Adrenal gland (tissue), 12 donors: ENCODE data around the gene ORC5. TPM values are rescaled to one million over a fixed set of nuclear protein-coding genes. Genes with fewer than 3 reads are reported as not detected.

Experiments
- DNase-seq, 7 donors: peaks; one replicate each; pipeline ENCODE4 v3.0.0-alpha.2; 2019 to 2020
- H3K27ac ChIP-seq, 5 donors: fragments of 200-600 bp; sonication (generic) in 4 of 5; 1 replicate in 3 of 5; 2 replicates in 2 of 5; pipeline versions ENCODE4 v1.5.1 to v1.8.0; 2016 to 2020; ENCODE audit warnings: mild to moderate bottlenecking in 1 of 5
- H3K27me3 ChIP-seq: fragments of 200-600 bp; 2 replicates; pipeline ENCODE4 v1.8.0; 2021
- H3K36me3 ChIP-seq, 2 donors: fragments of 200-600 bp; replicated peaks in 1 of 2; 1 replicate in 1 of 2; 2 replicates in 1 of 2; pipeline versions ENCODE4 v1.5.1 to v1.8.0; 2018 to 2022
- H3K4me1 ChIP-seq, 2 donors: fragments of 200-600 bp; replicated peaks in 1 of 2; 1 replicate in 1 of 2; 2 replicates in 1 of 2; pipeline versions ENCODE4 v1.5.1 to v1.8.0; 2018 to 2021
- H3K4me3 ChIP-seq, 4 donors: fragments of 200-600 bp; sonication (generic) in 3 of 4; one replicate each; pipeline ENCODE4 v1.5.1; 2016 to 2018
- H3K9me3 ChIP-seq, 3 donors: fragments of 200-600 bp; sonication (generic) in 1 of 3; replicated peaks in 1 of 3; 1 replicate in 2 of 3; 2 replicates in 1 of 3; pipeline versions ENCODE4 v1.5.1 to v1.8.0; 2016 to 2021
- POLR2A ChIP-seq, 2 donors: fragments of 450-650 bp; IDR thresholded peaks; one replicate each; pipeline ENCODE4 v1.6.1; 2017; ENCODE audit warnings: antibody characterized with exemption in 2 of 2, mild to moderate bottlenecking in 2 of 2, moderate library complexity in 1 of 2
- WGBS, 4 donors: extraction: QIAGEN DNeasy Blood & Tissue Kit in 2 of 4; methylation state at CpG; one replicate each; pipeline versions ENCODE4 v1.1.5 to v1.1.7; 2013 to 2017; 5-methylcytosine and 5-hydroxymethylcytosine counted together
- intact Hi-C, 2 donors: fragments of 100-400 bp; cut with DNase I; formaldehyde crosslinking; loops; one replicate each; pipeline versions ENCODE4 v1.14.1 to v1.15.0; 2022 to 2023
- polyA plus RNA-seq, 3 donors: library from polyadenylated mRNA; stranded (reverse); fragments of 200-250 nt in 2 of 3; fragments of 350-450 nt in 1 of 3; fragmentation: Illumina TruSeq in 1 of 3; extraction: RNeasy Lipid Tissue Mini Kit (QIAGEN cat#74804) in 1 of 3; gene quantifications; one replicate each; pipeline ENCODE4 v1.2.3, GENCODE V29; 2013 to 2014
- total RNA-seq, 9 donors: library from RNA; depleted of rRNA in 4 of 9; stranded (reverse); fragments of >200 nt in 4 of 9; fragments of 120-200 nt in 1 of 9; fragmentation: NEBNext Ultra II Directional in 1 of 9; extraction: Animal tissue kit (Norgen Biotek cat#: 25700) in 1 of 9; gene quantifications; one replicate each; pipeline versions ENCODE4 v1.1.0 to v1.2.4, GENCODE V29; 2013 to 2023
- TF ChIP-seq, protein P1 (sequence below), 6 experiments: fragments of 450-650 bp in 4 of 6; fragments of 200-600 bp in 2 of 6; sonication (generic) in 1 of 6; IDR thresholded peaks; 1 replicate in 5 of 6; 2 replicates in 1 of 6; pipeline versions ENCODE4 v1.5.1 to v1.8.0; 2016 to 2021; ENCODE audit warnings: antibody characterized with exemption in 6 of 6, mild to moderate bottlenecking in 2 of 6, moderate library complexity in 1 of 6
- donor health status: healthy with polysubstance abuse.
- donor health status: Bipolar disorder and iron deficiency.
- donor health status: DM: yes; HTN: yes; CAD: no.
- donor health status: DM: no; HTN: no; CAD: no.
- donor health status: DM: no; HTN: no; CAD: no.
- donor health status: DM: yes; HTN: yes; CAD: no.

ORC5 gene
- total and polyA plus RNA-seq, 12 donors, result 4.5 to 97.7 (median 18.6) TPM

DNA sequence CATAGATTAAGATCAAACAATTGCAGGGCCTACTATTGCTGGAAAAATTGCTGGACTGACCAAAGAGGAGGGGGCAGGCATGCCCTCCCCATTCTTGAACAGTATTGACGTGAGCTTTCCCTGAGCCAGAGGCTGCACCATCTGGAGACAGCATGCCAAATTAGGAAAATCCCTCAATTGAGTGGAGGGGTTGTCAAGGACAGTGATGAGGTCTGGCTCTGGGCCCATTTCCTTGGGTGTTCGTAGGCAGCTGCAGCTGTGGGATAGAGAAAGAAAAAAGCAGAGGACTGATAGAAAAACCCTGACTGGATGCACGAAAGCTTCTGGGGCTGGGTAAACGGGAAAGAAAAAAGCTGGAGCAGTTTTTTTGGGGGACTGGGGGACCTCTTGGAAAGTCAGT, 22.8 kb upstream of the ORC5 start:
- DNase-seq, result no peak
- no peaks in the 10 kb centered on the region for H3K9me3 ChIP-seq
- 14 to 22% (median 17%) methylated on average over 4 of the region's 4 CpGs for WGBS, 4 donors
- intact Hi-C loops, result loop anchor here (5.0 to 10.0 kb wide), 2 partner anchors 614 to 692 kb away; no protein-coding TSS in a partner anchor
- H3K4me3 ChIP-seq, result no peak overlapping the region
- no peaks in the 10 kb centered on the region for H3K27me3 ChIP-seq
- no peak overlapping the region for H3K27ac ChIP-seq
- no peaks in the 10 kb centered on the region for H3K4me1 ChIP-seq
- H3K36me3 ChIP-seq, result no peaks in the 10 kb centered on the region
- TF ChIP-seq, protein P1, sequence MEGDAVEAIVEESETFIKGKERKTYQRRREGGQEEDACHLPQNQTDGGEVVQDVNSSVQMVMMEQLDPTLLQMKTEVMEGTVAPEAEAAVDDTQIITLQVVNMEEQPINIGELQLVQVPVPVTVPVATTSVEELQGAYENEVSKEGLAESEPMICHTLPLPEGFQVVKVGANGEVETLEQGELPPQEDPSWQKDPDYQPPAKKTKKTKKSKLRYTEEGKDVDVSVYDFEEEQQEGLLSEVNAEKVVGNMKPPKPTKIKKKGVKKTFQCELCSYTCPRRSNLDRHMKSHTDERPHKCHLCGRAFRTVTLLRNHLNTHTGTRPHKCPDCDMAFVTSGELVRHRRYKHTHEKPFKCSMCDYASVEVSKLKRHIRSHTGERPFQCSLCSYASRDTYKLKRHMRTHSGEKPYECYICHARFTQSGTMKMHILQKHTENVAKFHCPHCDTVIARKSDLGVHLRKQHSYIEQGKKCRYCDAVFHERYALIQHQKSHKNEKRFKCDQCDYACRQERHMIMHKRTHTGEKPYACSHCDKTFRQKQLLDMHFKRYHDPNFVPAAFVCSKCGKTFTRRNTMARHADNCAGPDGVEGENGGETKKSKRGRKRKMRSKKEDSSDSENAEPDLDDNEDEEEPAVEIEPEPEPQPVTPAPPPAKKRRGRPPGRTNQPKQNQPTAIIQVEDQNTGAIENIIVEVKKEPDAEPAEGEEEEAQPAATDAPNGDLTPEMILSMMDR (IDR thresholded peaks at IDR 0.05), result no peak
- TF ChIP-seq POLR2A (IDR thresholded peaks at IDR 0.05), result no peak

DNA sequence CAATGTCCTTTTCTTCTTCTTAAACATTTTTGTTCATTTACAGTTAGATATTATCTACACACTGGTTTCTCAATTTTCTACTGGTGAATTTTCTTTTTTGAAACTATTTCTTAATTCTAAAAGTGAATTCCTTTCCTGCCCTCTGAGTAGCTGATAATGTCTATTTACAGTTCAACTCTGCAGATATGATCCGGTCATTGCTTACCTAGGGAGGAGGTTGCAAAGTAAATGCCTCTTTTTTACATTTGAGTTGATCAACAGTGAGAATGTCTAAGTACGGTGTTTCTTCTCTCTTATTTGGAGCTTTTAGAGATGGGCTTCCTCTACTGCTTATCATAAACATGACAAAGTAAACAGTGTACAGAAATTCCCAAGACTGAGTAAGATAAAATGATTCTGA, 20.6 kb upstream of the ORC5 start:
- TF ChIP-seq, protein P1 (IDR thresholded peaks at IDR 0.05), result no peak
- TF ChIP-seq POLR2A (IDR thresholded peaks at IDR 0.05), result no peak
- DNase-seq, result no peak
- Histone ChIP-seq H3K4me1 (no peaks in the 10 kb centered on the region), H3K27ac (no peak overlapping the region), H3K4me3 (no peak overlapping the region), H3K9me3 (no peaks in the 10 kb centered on the region), H3K27me3 (no peaks in the 10 kb centered on the region), H3K36me3 (no peaks in the 10 kb centered on the region)
- 77 to 81% (median 79%) methylated on average over 2 of the region's 2 CpGs for WGBS, 4 donors
- intact Hi-C loops, result no loop called here

DNA sequence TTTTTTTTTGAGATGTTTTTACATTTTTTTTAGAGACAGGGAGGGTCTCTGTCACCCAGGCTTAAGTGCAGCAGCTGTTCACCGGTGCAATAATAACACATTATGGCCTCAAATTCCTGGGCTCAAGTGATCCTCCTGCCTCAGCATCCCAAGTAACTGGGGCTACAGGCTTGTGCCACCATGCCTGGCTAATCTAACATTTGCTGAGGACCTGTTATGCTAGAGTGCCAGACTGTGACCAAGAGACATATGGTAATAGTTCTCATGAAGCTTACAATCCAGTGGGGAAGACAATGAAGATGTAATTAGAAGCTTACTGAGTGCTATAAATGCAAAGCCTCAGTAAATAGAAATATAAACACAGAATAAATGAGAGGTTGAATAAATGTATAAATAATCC, 17.6 kb upstream of the ORC5 start:
- intact Hi-C loops, result no loop called here
- 82 to 96% (median 92%) methylated on average over 1 of the region's 1 CpG for WGBS, 4 donors
- H3K27ac ChIP-seq, result no peak overlapping the region

DNA sequence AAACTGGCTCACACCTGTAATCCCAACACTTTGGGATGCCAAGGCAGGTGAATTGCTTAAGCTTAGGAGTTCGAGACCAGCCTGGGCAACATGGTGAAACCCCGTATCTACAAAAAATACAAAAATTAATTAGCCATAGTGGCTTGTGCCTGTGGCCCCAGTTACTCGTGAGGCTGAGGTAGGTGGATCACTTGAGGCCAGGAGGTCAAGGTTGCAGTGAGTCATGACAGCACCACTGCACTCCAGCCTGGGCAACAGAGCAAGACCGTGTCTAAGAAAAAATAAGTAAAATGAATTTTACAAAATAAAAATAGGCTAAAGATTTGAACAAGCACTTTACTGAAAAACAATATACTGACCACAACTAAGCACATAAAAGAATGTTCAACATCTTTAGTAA, 9.8 kb upstream of the ORC5 start:
- Histone ChIP-seq H3K4me3 (no peak overlapping the region), H3K9me3 (no peaks in the 10 kb centered on the region), H3K4me1 (no peaks in the 10 kb centered on the region), H3K27ac (no peak overlapping the region), H3K36me3 (no peaks in the 10 kb centered on the region), H3K27me3 (no peaks in the 10 kb centered on the region)
- intact Hi-C loops, result no loop called here
- TF ChIP-seq, protein P1 (IDR thresholded peaks at IDR 0.05), result no peak
- no peak for TF ChIP-seq POLR2A (IDR thresholded peaks at IDR 0.05)
- WGBS, 4 donors, result 46 to 68% (median 64%) methylated on average over 4 of the region's 4 CpGs
- no peak for DNase-seq

More for the DNA sequence above, 17.6 kb upstream of the ORC5 start:
- Histone ChIP-seq H3K4me1 (no peaks in the 10 kb centered on the region), H3K36me3 (no peaks in the 10 kb centered on the region), H3K27me3 (no peaks in the 10 kb centered on the region), H3K9me3 (no peaks in the 10 kb centered on the region), H3K4me3 (no peak overlapping the region)
- no peak for DNase-seq
- TF ChIP-seq, protein P1 (IDR thresholded peaks at IDR 0.05), result no peak
- no peak for TF ChIP-seq POLR2A (IDR thresholded peaks at IDR 0.05)
